HepG2 (cell line): ENCODE data around the gene RGL1. TPM values are rescaled to one million over a fixed set of nuclear protein-coding genes. Genes with fewer than 3 reads are reported as not detected.
A peak's percentile ranks its signal among the peaks of the same experiment; 100 is the strongest.

Experiments used
- BHLHE40 ChIP-seq: IDR thresholded peaks from 2 replicates; pipeline ENCODE4 v1.6.1; 2011; ENCODE audit warnings: low read length, improper control_type of control experiment
- DPF2 ChIP-seq: sonication (generic); formaldehyde crosslinking; IDR thresholded peaks from 2 replicates; pipeline ENCODE4 v1.4.0; 2020; ENCODE audit warnings: mild to moderate bottlenecking, low read depth, missing genetic modification reagents, borderline replicate concordance
- ERF ChIP-seq: IDR thresholded peaks from 2 replicates; pipeline ENCODE4 v1.6.1; 2018; ENCODE audit warnings: missing biosample characterization, missing genetic modification reagents
- GABPA ChIP-seq, 2 experiments: IDR thresholded peaks; 2 replicates each; pipeline ENCODE4 v1.6.1; 2011 to 2016; ENCODE audit warnings: low read depth in 2 of 2, low read length in 1 of 2, missing biosample characterization in 1 of 2, missing genetic modification characterization in 1 of 2
- GATAD2A ChIP-seq: IDR thresholded peaks from 2 replicates; pipeline ENCODE4 v1.6.1; 2016
- GTF2F1 ChIP-seq: fragments of 150-350 bp; IDR thresholded peaks from 2 replicates; pipeline ENCODE4 v1.6.1; 2014; ENCODE audit warnings: low read length
- IRF2 ChIP-seq: IDR thresholded peaks from 2 replicates; pipeline ENCODE4 v1.6.1; 2018; ENCODE audit warnings: missing genetic modification reagents, missing compliant biosample characterization
- MLX ChIP-seq: IDR thresholded peaks from 2 replicates; pipeline ENCODE4 v1.6.1; 2016
- PRDM15 ChIP-seq: sonication (generic); formaldehyde crosslinking; IDR thresholded peaks from 2 replicates; pipeline ENCODE4 v1.4.0; 2020; ENCODE audit warnings: missing genetic modification reagents
- RAD51 ChIP-seq: fragments of 450-650 bp; IDR thresholded peaks from 2 replicates; pipeline ENCODE4 v1.6.1; 2016; ENCODE audit warnings: borderline replicate concordance
- RORA ChIP-seq: sonication (generic); formaldehyde crosslinking; IDR thresholded peaks from 2 replicates; pipeline ENCODE4 v1.5.0; 2020; ENCODE audit warnings: mild to moderate bottlenecking, missing genetic modification reagents, moderate library complexity
- SAP130 ChIP-seq: IDR thresholded peaks from 2 replicates; pipeline ENCODE4 v1.6.1; 2016; ENCODE audit warnings: low read depth
- SP1 ChIP-seq, 2 experiments: fragments of 450-650 bp in 1 of 2; sonication (generic) in 1 of 2; formaldehyde crosslinking in 1 of 2; IDR thresholded peaks; 2 replicates each; pipeline versions ENCODE4 v1.4.0 to v1.6.1; 2016 to 2020; ENCODE audit warnings: missing genetic modification reagents in 1 of 2
- SUZ12 ChIP-seq: fragments of 150-350 bp; IDR thresholded peaks from 2 replicates; pipeline ENCODE4 v1.6.1; 2014; ENCODE audit warnings: low read depth, low read length
- U2AF1 ChIP-seq: fragments of 200-400 bp; formaldehyde crosslinking; optimal IDR thresholded peaks from 2 replicates; pipeline ENCODE3; 2017; ENCODE audit warnings: mild to moderate bottlenecking, low read depth, low read length
- ZGPAT ChIP-seq: IDR thresholded peaks from 2 replicates; pipeline ENCODE4 v1.6.1; 2016; ENCODE audit warnings: mild to moderate bottlenecking
- ZNF17 ChIP-seq: sonication (generic); formaldehyde crosslinking; IDR thresholded peaks from 2 replicates; pipeline ENCODE4 v1.5.0; 2020; ENCODE audit warnings: mild to moderate bottlenecking, missing genetic modification reagents
- ZNF331 ChIP-seq: sonication (generic); formaldehyde crosslinking; IDR thresholded peaks from 2 replicates; pipeline ENCODE4 v1.4.0; 2020; ENCODE audit warnings: missing genetic modification reagents
- ZNF362 ChIP-seq: sonication (generic); formaldehyde crosslinking; IDR thresholded peaks from 2 replicates; pipeline ENCODE4 v1.4.0; 2020; ENCODE audit warnings: missing genetic modification reagents, mild to moderate bottlenecking, borderline replicate concordance
- ZNF543 ChIP-seq: sonication (generic); formaldehyde crosslinking; IDR thresholded peaks from 2 replicates; pipeline ENCODE4 v1.4.0; 2020; ENCODE audit warnings: mild to moderate bottlenecking, missing genetic modification reagents
- ZNF670 ChIP-seq: sonication (generic); formaldehyde crosslinking; IDR thresholded peaks from 2 replicates; pipeline ENCODE4 v1.8.0; 2022; ENCODE audit warnings: mild to moderate bottlenecking, missing genetic modification reagents, borderline replicate concordance
- ZNF761 ChIP-seq: sonication (generic); formaldehyde crosslinking; conservative IDR thresholded peaks from 2 replicates; pipeline ENCODE4 v1.4.0; 2020; ENCODE audit warnings: mild to moderate bottlenecking, missing genetic modification reagents
- polyA plus RNA-seq, 8 experiments: library from polyadenylated mRNA; depleted of rRNA in 3 of 8; stranded (reverse) in 7 of 8; unstranded in 1 of 8; fragments of >200 nt; fragmentation: Illumina TruSeq in 4 of 8; extraction: Trizol in 4 of 8; gene quantifications; 2 replicates each; pipeline versions ENCODE4 v1.2.1 to v1.2.3, GENCODE V29; 2011 to 2016; ENCODE audit warnings: low read depth in 4 of 8, missing spikeins in 1 of 8, mixed read lengths in 1 of 8; ENCODE audit not compliant: insufficient read depth in 1 of 8
- total RNA-seq, 5 experiments: library from RNA; depleted of rRNA; stranded (reverse); fragments of >200 nt; fragmentation: Illumina TruSeq; extraction: Trizol; gene quantifications; 2 replicates each; pipeline ENCODE4 v1.2.3, GENCODE V29; 2016; ENCODE audit warnings: low read depth in 1 of 5
- TF ChIP-seq, protein P1 (sequence below): IDR thresholded peaks from 2 replicates; pipeline ENCODE4 v1.6.1; 2016; ENCODE audit warnings: missing compliant biosample characterization, missing genetic modification reagents, borderline replicate concordance

The RGL1 gene
- total and polyA plus RNA-seq, 2 of the 13 experiments (the other 11 are each of a cell fraction or from before 2014, with no cell fraction given) = 3.5 to 4.7 TPM

DNA sequence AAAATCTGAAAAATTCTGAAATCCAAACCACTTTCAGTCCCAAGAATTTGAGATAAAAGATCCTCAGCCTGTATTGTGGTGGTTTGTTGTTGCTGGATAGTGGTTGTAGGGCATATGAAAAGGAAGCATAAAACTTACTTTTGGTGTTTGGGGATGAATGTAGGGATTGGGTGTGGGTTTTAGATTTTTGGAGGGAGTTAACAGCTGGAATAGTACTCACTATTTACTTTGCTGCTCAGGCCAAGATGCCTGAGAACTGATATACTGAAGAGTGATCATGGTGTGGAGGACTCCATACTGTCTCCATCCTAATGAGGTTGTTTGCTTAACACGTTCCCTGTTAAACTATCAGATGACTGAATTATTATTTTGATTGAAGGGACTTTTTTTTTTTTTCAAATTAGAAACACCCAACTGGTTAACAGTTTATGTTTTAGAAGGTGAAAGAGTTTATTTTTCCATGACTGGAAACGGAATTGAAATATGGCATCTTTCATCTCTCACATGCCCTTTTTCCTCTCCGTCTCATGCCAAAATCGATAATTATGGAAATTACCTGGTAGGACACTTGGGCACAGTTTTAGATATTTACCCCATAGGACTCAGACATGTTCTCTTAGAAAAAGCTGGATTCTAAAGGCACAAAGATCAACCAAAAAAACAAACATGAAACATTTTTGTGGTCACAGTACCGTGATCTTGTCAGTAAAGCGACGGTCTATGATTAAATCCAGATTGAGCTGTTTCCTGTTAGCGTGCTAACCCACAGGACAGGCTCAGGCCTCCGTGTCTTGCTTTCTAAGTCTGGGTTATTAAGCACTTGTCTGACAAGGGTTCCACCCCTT lies 37.3 kb downstream of the RGL1 start (continued):
- no peak for TF ChIP-seq IRF2
- no peak for TF ChIP-seq SUZ12
- TF ChIP-seq GTF2F1 = no peak
- no peak for TF ChIP-seq ZNF670 (CRISPR knock-in tag)
- TF ChIP-seq PRDM15 (CRISPR knock-in tag) = no peak
- TF ChIP-seq ZGPAT (CRISPR knock-in tag) = 0 out of 2 replicates have a peak, but pooled peaks have one; percentile 23
- TF ChIP-seq RAD51 = no peak
- TF ChIP-seq U2AF1 = no peak
- no peak for TF ChIP-seq ERF (CRISPR knock-in tag)
- TF ChIP-seq ZNF362 (CRISPR knock-in tag) = peak; percentile 78; the same call in 1 of the 2 replicates
- TF ChIP-seq ZNF761 (CRISPR knock-in tag) = no peak
- TF ChIP-seq ZNF331 (CRISPR knock-in tag) = no peak
- no peak for TF ChIP-seq GABPA (IDR thresholded peaks at IDR 0.05; ENCODE audit: low read depth, low read length)
- TF ChIP-seq GABPA (CRISPR knock-in tag; IDR thresholded peaks at IDR 0.05; ENCODE audit: low read depth) = peak; percentile 34
- TF ChIP-seq SAP130 (CRISPR knock-in tag) = peak; percentile 61
- no peak for TF ChIP-seq SP1 (IDR thresholded peaks at IDR 0.05)
- no peak for TF ChIP-seq SP1 (CRISPR knock-in tag; IDR thresholded peaks at IDR 0.05)
- TF ChIP-seq ZNF543 = no peak
- no peak; the same call in 1 of the 2 replicates for TF ChIP-seq DPF2 (CRISPR knock-in tag)
- TF ChIP-seq MLX (CRISPR knock-in tag) = 0 out of 2 replicates have a peak, but pooled peaks have one; percentile 16
- TF ChIP-seq BHLHE40 = no peak
- TF ChIP-seq, protein P1, sequence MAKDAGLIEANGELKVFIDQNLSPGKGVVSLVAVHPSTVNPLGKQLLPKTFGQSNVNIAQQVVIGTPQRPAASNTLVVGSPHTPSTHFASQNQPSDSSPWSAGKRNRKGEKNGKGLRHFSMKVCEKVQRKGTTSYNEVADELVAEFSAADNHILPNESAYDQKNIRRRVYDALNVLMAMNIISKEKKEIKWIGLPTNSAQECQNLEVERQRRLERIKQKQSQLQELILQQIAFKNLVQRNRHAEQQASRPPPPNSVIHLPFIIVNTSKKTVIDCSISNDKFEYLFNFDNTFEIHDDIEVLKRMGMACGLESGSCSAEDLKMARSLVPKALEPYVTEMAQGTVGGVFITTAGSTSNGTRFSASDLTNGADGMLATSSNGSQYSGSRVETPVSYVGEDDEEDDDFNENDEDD (CRISPR knock-in tag) = 0 out of 2 replicates have a peak, but pooled peaks have one; percentile 13
- TF ChIP-seq ZNF17 (CRISPR knock-in tag) = no peak
- TF ChIP-seq GATAD2A (CRISPR knock-in tag) = peak; percentile 58; the same call in 1 of the 2 replicates
- no peak for TF ChIP-seq RORA (CRISPR knock-in tag)
